ENCODE data around the gene SMPD3.

SMPD3 gene

DNA sequence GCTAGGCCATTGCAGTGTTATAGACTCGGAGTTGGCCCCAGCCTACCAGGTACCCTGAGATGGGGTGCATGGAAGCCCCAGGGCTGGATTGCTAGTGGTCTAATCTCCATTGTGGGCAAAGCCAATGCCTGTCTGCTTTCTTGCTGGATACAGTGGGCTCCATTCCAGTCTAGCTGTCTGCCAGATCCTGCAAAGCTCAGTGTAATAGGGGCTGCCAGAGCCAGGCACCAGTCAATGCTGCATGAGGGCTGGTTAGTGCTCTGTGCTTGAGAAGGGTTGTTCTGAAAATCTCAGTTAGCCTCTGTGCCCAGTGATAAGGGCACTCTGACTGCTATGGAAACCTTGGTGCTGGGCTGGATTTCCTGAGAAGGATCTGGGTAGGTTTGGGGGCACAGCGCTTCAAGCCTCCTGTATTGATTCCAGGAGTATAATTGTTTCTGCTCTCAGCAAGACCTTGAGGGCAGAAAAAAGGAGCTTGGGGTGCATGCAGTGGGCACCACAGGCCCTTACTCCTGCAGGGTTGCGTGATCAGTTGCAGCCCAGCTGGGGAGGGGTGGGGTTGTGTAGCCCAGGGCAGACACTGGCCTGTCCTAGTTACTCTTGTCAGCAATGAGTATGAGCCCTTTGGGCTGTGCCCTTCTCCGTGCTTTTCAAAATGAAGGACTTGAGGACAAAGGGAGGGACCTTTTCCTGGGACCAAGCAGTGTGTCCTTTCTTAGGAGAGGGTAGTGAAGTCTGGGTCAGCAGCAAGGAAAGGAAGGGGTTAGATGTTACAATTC is 19.0 kb downstream of the SMPD3 start:
- no peak overlapping the region for H3K9ac ChIP-seq (ENCODE audit: low read depth, low read length)
- no peak overlapping the region for H3K4me3 ChIP-seq (ENCODE audit: low read length)
- peaks cover 54% of the 10 kb centered on the region for H3K27me3 ChIP-seq (ENCODE audit: control insufficient read depth, insufficient read depth, low read length)
- H3K4me2 ChIP-seq (ENCODE audit: low read length), result no peak overlapping the region
- H3K9me3 ChIP-seq (replicated peaks; ENCODE audit: low read length), result no peaks in the 10 kb centered on the region
- no peaks in the 10 kb centered on the region for H3K4me1 ChIP-seq (ENCODE audit: control insufficient read depth, insufficient read depth, low read length)
- no peaks in the 10 kb centered on the region for H3K36me3 ChIP-seq (ENCODE audit: insufficient read depth, low read length)

DNA sequence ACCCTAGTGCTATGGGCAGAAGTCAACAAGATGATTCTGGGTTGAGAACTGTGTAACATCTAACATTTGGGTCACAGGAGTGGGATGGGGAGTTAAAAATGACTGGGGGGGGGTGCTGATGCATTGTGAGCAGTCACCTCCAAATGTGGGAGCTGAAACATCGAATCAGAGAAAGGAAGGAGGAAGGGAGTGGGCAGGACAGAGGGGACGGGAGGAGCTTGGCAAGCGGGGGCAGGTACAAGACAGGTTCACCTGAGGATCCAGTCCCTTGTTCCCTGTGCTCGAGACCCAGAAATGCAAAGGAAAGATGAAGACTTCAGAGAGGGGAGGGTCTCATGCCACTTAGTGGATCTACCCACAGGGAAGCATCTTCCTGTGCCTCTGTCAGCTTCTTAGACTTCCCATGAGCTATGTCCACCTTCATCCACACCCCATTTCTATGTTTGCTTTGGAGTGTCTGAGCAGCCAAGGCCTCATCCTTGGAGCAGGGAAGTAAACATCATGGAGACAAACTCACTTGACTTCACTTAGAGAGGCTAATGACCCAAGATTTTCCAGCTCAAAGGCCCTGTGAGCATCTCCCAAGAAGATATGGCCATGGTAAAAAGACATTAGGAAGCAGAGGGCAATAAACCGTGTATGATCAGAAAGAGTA is 20.5 kb downstream of the SMPD3 start:
- H3K9ac ChIP-seq (ENCODE audit: low read depth, low read length), result no peak overlapping the region
- no peak overlapping the region for H3K4me2 ChIP-seq (ENCODE audit: low read length)
- no peaks in the 10 kb centered on the region for H3K9me3 ChIP-seq (replicated peaks; ENCODE audit: low read length)
- no peaks in the 10 kb centered on the region for H3K4me1 ChIP-seq (ENCODE audit: control insufficient read depth, insufficient read depth, low read length)
- H3K27me3 ChIP-seq (ENCODE audit: control insufficient read depth, insufficient read depth, low read length), result peaks cover 55% of the 10 kb centered on the region
- no peaks in the 10 kb centered on the region for H3K36me3 ChIP-seq (ENCODE audit: insufficient read depth, low read length)
- H3K4me3 ChIP-seq (ENCODE audit: low read length), result no peak overlapping the region

DNA sequence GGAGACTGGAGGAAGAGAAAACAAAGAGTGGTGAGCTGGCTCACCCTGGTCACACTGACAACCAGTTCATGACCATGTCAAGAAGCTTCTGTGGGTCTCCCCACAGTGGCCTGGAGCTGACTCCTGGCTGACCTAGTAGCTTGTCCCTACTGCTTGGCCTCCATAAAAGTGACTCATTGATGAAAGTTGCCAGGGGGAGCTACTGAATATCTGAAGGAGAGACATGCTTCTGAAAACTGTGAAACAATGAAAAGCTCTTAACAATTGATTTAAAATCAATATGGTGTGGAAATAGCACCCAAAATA is 22.0 kb downstream of the SMPD3 start:
- Histone ChIP-seq H3K9me3 (replicated peaks; ENCODE audit: low read length) (no peaks in the 10 kb centered on the region), H3K4me2 (ENCODE audit: low read length) (no peak overlapping the region), H3K27me3 (ENCODE audit: control insufficient read depth, insufficient read depth, low read length) (peaks cover 60% of the 10 kb centered on the region), H3K4me1 (ENCODE audit: control insufficient read depth, insufficient read depth, low read length) (no peaks in the 10 kb centered on the region), H3K9ac (ENCODE audit: low read depth, low read length) (no peak overlapping the region), H3K4me3 (ENCODE audit: low read length) (no peak overlapping the region), H3K36me3 (ENCODE audit: insufficient read depth, low read length) (no peaks in the 10 kb centered on the region)

DNA sequence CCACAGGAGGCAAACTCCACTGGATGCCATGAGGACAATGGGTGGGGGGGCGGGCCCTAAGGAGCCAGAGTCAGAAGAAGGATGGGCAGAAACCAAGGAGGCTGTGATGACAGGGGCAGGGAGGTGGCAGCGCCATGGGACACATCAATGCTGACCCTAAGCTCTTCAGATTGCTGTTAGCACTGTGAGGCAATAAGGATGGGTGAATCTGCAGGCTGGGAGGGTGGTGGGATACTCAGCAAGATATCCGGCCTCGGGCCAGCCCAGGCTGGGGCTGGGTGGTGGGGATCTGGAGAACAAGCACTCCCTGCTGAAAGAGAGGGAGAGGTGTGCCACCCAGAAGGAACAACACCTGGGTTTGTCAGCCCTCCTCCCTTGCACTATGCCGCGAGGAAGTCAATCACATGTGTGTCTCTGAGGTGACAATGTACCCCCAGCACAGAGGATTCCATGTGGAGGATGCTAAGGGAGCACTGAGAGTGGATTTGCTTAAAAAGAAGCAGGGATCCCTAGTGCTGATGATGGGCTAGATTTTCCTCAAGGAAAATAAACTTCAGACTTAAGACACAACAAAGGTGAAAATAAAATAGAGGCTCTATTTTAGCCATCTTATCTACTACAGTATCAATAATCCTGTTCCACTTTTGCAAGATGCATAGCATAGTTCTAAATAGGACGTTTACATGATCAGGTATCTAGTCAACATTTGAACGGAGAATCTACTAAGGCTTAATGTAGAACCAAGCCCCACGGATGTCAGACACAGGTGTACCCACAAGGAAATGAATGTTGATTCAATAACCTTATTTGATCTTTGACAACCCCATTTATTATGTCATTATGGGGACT is 22.6 kb downstream of the SMPD3 start:
- Histone ChIP-seq H3K36me3 (ENCODE audit: insufficient read depth, low read length) (no peaks in the 10 kb centered on the region), H3K4me2 (ENCODE audit: low read length) (no peak overlapping the region), H3K4me1 (ENCODE audit: control insufficient read depth, insufficient read depth, low read length) (no peaks in the 10 kb centered on the region), H3K27me3 (ENCODE audit: control insufficient read depth, insufficient read depth, low read length) (peaks cover 55% of the 10 kb centered on the region), H3K4me3 (ENCODE audit: low read length) (no peak overlapping the region), H3K9me3 (replicated peaks; ENCODE audit: low read length) (no peaks in the 10 kb centered on the region), H3K9ac (ENCODE audit: low read depth, low read length) (no peak overlapping the region)

DNA sequence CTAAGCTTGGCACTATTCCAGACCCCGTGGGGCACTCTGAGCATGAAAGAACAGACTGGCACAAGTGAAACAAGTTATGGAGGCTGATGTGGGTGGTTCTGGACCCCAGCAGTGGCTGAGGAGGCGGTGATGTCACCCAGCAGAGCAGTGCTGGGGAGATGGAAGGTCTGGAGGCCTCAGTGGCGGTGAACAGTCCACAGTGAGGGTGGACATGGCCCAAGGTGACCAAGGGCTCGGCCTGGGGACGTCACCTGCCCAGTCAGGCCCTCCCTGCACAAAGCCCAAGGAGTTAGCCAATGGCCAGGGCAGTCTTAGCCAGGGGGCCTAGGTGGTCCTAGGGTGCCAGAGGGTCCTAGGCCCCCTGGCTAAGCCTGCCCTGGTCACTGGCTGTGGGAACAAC is 24.5 kb downstream of the SMPD3 start:
- Histone ChIP-seq H3K27me3 (ENCODE audit: control insufficient read depth, insufficient read depth, low read length) (peaks cover 51% of the 10 kb centered on the region), H3K4me3 (ENCODE audit: low read length) (no peak overlapping the region), H3K9ac (ENCODE audit: low read depth, low read length) (no peak overlapping the region), H3K36me3 (ENCODE audit: insufficient read depth, low read length) (no peaks in the 10 kb centered on the region), H3K9me3 (replicated peaks; ENCODE audit: low read length) (no peaks in the 10 kb centered on the region), H3K4me2 (ENCODE audit: low read length) (no peak overlapping the region), H3K4me1 (ENCODE audit: control insufficient read depth, insufficient read depth, low read length) (no peaks in the 10 kb centered on the region)

DNA sequence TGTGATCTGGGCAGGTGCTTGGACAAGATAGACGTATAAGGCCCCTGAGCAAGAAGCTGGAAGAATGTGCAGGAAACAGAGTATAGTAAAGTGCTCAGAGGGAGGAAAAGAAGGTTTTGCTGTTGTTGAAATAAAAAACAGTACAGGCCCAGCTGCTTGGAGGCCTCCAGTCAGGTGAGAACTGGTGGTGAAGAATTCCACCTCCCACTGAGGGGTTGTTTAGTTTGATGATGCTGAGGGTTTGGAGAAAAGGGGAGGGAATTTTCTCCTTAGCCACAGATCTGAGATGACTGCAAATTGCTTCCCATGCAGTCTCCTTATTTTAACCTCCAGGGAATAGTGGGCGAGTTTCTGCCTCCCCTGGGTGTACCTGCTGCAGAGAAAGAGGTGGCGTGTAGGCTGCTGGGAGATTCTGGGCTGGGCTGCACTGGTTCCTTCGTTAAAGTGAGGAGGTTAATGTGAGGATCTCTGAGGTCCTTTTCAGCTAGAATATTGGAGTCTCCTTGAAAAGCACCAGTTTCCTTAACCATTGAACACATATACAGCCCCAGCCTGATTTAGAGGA is 25.8 kb downstream of the SMPD3 start:
- Histone ChIP-seq H3K36me3 (ENCODE audit: insufficient read depth, low read length) (no peaks in the 10 kb centered on the region), H3K4me3 (ENCODE audit: low read length) (no peak overlapping the region), H3K9me3 (replicated peaks; ENCODE audit: low read length) (no peaks in the 10 kb centered on the region), H3K4me1 (ENCODE audit: control insufficient read depth, insufficient read depth, low read length) (no peaks in the 10 kb centered on the region), H3K4me2 (ENCODE audit: low read length) (no peak overlapping the region), H3K9ac (ENCODE audit: low read depth, low read length) (no peak overlapping the region), H3K27me3 (ENCODE audit: control insufficient read depth, insufficient read depth, low read length) (peaks cover 43% of the 10 kb centered on the region)

DNA sequence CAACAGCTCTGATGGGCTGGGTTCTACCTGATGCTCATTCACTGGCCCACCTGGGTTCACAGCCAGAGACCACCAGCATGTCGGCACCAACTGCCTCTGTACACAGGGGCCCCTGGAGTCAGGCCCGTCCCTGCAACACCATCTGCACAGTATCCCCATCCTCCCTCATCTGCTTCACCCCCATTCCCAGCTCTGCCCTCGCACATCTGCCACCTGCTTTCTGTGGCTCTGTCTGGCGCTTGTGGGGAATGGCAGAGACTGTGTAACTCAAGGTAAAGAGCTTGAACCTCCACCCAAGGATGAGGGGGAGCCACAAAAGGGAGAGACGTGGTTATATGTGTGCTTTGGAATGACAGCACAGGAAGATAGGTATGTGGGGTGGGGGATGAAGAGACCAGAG is 27.2 kb downstream of the SMPD3 start:
- H3K9ac ChIP-seq (ENCODE audit: low read depth, low read length), result no peak overlapping the region

DNA sequence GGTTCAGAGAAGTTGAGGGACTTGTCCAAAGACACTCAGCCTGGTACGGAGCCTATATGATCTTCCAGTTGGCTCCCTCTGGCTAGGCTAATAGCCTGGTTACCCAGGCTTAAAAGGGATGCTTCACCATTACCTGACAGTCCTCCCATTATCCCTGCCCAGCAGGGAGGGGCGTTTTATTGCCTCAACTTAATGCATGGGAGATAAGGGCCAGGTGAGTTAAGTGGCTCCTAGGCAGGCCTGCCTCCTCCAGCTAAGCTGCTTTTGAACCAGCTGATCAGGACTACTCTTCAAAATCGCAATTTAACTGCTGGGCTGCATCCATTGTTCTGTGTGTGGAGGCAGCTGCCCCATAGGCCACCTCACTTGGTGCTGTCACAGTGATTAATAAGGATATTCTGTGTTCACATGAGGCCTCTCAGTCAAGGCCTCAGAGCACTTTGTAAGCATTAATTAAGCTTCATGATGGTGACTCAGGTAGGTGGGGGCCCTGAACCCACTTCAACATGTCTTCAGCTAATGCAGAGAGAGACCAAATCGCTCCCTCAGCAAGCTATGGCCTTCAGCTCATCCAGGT is 27.9 kb downstream of the SMPD3 start:
- peaks cover 55% of the 10 kb centered on the region for H3K27me3 ChIP-seq (ENCODE audit: control insufficient read depth, insufficient read depth, low read length)
- no peaks in the 10 kb centered on the region for H3K9me3 ChIP-seq (replicated peaks; ENCODE audit: low read length)
- H3K9ac ChIP-seq (ENCODE audit: low read depth, low read length), result no peak overlapping the region
- H3K4me2 ChIP-seq (ENCODE audit: low read length), result no peak overlapping the region
- H3K4me1 ChIP-seq (ENCODE audit: control insufficient read depth, insufficient read depth, low read length), result no peaks in the 10 kb centered on the region
- H3K36me3 ChIP-seq (ENCODE audit: insufficient read depth, low read length), result no peaks in the 10 kb centered on the region
- no peak overlapping the region for H3K4me3 ChIP-seq (ENCODE audit: low read length)

More for the DNA sequence above, 27.2 kb downstream of the SMPD3 start:
- Histone ChIP-seq H3K27me3 (ENCODE audit: control insufficient read depth, insufficient read depth, low read length) (peaks cover 51% of the 10 kb centered on the region), H3K4me1 (ENCODE audit: control insufficient read depth, insufficient read depth, low read length) (no peaks in the 10 kb centered on the region), H3K36me3 (ENCODE audit: insufficient read depth, low read length) (no peaks in the 10 kb centered on the region), H3K9me3 (replicated peaks; ENCODE audit: low read length) (no peaks in the 10 kb centered on the region), H3K4me2 (ENCODE audit: low read length) (no peak overlapping the region), H3K4me3 (ENCODE audit: low read length) (no peak overlapping the region)

DNA sequence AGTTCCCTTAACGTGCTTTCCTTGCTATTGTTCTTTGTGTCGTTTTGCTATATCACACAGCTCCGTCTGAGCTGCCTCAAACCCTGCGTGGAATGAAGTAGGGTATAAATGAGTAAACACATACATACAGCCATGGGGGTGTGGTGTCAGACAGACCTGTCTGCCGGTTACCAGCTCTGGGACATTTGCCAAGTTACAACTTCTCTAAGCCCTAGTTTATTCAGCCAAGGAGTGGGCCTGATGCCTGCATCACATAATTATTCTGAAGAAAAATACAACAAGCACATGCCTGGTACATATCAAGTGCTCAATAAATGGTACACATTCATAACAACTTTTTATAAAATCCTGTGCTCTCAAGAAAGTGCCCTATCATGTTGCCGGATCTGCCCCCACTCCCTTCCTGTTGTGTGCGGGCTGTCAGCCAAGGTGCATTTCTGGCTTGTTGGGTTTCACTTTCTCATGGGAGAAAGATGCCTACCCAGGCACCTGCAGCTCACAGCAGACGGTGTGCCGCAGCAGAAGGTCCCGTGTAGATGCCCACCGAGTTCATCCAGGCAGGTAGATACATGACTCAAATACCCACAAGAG is 30.5 kb downstream of the SMPD3 start:
- Histone ChIP-seq H3K4me2 (ENCODE audit: low read length) (no peak overlapping the region), H3K27me3 (ENCODE audit: control insufficient read depth, insufficient read depth, low read length) (peaks cover 68% of the 10 kb centered on the region), H3K9ac (ENCODE audit: low read depth, low read length) (no peak overlapping the region), H3K36me3 (ENCODE audit: insufficient read depth, low read length) (no peaks in the 10 kb centered on the region), H3K9me3 (replicated peaks; ENCODE audit: low read length) (no peaks in the 10 kb centered on the region), H3K4me1 (ENCODE audit: control insufficient read depth, insufficient read depth, low read length) (no peaks in the 10 kb centered on the region), H3K4me3 (ENCODE audit: low read length) (no peak overlapping the region)

DNA sequence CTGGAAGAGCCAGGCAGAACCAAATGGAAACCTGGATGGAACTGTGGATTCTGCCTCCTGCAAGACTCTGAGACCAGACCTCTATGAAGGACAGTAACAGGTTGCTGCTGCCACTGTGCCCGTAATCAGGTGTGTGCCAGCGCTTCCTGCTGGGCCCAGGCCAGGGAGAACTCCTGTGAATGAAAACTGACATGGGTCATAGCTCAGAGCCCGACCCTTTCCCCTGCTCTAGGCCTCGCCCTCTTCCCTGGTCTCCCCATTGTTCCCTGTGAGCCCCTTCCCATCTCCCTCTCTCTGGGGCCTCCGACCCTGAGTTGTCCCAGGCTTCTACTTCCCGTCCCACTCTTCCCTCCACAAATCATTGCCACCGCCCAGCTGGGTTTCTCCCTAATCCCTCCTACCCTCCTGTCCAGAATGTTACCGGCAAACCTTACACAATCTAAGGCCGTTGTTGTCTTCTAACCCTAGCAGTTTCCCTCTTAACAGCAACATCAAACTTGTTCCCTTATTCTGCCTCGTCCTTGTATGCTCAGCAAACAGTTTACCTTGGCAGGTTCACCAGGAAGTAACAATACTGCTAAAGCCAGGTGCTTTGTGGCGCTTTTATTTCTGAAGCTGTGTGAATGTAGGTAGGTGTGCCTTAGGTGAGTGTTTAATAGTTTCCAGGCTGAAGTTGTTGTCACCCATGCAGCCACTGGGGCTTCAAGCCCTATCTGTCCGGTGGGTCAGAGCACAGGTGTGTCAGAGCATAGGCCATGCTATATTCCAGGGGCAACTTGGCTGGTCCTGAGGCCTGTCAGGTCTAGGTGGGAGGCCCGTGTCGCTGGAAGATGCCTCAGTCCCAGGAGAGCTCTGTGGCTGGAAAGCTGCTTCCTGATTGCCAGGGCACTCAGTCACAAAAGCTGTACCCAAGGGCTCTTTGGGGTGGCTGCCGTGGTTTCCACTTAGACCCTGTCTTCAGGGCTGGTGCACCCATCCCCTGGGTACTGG is 32.0 kb downstream of the SMPD3 start:
- H3K9me3 ChIP-seq (replicated peaks; ENCODE audit: low read length), result no peaks in the 10 kb centered on the region
- no peak overlapping the region for H3K4me3 ChIP-seq (ENCODE audit: low read length)
- H3K36me3 ChIP-seq (ENCODE audit: insufficient read depth, low read length), result no peaks in the 10 kb centered on the region
- no peak overlapping the region for H3K4me2 ChIP-seq (ENCODE audit: low read length)
- H3K27me3 ChIP-seq (ENCODE audit: control insufficient read depth, insufficient read depth, low read length), result peaks cover 64% of the 10 kb centered on the region
- H3K9ac ChIP-seq (ENCODE audit: low read depth, low read length), result no peak overlapping the region
- no peaks in the 10 kb centered on the region for H3K4me1 ChIP-seq (ENCODE audit: control insufficient read depth, insufficient read depth, low read length)

Measured in skeletal muscle satellite cell (primary cell).